OCI-M1 (cell line): ENCODE data around the gene MT1F.
"Not testable (repeated sequence)": the region's sequence is repeated elsewhere in the genome, so short reads cannot be mapped to it uniquely, and the experiment has no call there.

Source experiments
- DNase-seq: peaks from one replicate; lab custom pipeline; 2025; lab: John Stamatoyannopoulos, UW

MT1F gene

DNA sequence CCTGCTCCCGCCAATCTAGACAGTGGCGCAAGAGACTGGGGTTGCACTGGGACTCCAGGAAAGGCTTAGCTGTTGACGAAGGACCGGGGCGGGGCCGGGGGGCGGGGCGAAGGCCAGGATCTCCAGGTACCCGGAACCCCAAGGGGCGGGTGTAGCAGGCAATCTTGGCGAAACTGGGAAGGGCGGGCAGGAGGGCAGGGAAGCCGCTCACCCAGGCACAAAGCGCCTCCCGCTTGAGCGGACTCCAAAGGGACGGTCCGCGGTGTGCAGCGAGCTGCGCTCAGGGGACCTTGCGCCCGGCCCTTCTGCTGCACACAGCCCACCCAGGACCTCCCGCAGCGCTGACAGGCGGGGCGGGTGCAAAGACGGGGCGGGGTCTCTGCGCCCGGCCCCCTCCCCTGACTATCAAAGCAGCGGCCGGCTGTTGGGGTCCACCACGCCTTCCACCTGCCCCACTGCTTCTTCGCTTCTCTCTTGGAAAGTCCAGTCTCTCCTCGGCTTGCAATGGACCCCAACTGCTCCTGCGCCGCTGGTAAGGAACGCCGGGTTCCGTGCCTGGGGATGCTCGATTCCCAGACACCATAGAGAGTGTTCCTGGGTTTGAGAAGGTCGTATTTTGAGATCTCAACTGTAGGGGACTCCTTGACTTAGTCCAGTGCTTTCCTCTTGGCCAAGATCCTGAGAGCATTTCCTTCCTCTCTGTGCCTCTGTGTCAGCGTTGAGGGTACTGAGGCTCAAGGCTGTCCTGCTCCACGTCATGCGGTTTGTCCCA is at the start of gene MT1F:
Gene MT1F (plus strand): TSS at position 405 of the 772 bp plus-strand sequence. CDS start 100 bp downstream, at position 505.
- peak; percentile 42 for DNase-seq

- peak; percentile 95 for DNase-seq
These were observed 49.5 kb upstream of the MT1F start, which contains the start of gene MT2A for GRCh38 chr16:56608043-56608875. TSS of gene MT2A (plus strand) at chr16:56608584. CDS start at chr16:56608656, 72 bp downstream.

- no peak for DNase-seq
These were observed 48.8 kb upstream of the MT1F start for GRCh38 chr16:56608876-56609462.

DNA sequence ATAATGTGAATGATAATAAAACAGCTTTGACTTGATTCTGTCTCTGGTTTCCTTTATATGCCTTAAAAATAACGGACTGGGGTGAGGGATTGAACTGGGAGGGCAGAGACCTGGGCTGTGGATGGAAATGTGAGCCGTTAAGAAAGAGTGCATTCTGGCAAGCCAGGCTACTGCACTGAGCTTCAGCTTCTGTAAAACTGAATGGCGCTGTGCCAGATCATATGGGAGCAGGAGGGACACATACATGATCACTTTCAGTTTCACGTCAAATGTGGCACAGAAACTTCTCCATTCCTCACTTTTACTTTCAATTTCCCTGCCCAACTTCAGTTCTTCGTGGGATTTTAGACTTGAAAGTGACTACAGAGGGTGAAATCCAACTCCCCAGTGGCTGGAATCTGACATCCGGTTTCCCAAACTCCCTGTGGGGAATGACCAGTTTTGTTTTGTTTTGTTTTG is 48.3 kb upstream of the MT1F start:
- peak; percentile 95 for DNase-seq

GRCh38 chr16:56610017-56610608 is 47.6 kb upstream of the MT1F start:
- DNase-seq = peak; percentile 56

- DNase-seq = no peak
These were observed 47.1 kb upstream of the MT1F start for GRCh38 chr16:56610609-56611111.

DNA sequence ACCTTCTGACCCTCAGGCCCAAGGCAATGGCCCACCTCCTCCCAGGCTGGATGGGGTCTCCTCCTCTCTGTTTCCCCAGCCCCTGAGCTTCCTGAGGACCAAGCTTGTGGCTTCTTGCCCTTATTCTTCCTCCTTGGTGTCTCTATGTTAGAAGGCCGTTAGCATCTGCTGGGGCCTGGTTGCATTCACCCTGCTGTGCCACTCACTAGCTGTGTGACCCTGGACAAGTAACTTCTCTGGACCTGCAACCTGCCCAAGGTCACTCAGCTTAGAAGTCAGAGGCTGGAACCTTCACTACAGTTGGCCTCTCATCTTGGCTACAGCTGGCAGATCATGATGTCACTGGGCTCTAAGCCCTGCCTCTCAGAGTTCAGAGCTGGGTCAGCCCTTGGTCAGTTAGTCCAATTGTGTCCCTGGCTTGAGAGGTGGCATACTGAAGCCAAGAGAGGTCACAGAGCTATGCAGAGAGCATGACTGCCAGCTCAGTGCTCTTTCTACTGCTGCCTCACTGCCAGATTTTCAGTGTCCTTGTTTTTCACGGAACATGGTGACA is 46.4 kb upstream of the MT1F start:
- DNase-seq = no peak

GRCh38 chr16:56613706-56614105 is 44.1 kb upstream of the MT1F start:
- no peak for DNase-seq

DNA sequence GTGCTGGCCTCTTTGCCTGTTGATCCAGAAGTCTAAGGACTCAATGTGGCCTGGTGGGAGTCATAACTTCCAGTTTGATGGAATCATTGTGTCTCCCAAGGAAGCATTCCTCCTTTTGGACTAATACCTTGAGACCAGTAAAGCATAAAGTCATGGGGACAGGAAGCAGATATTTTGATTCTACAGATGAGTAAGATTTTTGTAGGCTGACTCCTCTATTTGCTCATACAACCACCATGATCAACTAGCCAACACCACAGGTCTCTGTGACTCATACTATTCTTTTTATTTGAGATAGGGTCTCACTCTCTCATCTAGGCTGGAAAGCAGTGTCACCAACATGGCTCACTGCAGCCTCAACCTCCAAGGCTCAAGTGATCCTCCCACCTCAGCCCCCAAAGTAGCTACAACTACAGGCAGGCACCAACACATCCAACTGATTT is 43.2 kb upstream of the MT1F start:
- DNase-seq = no peak

GRCh38 chr16:56615353-56615752 is 42.4 kb upstream of the MT1F start:
- DNase-seq = no peak

- DNase-seq = no peak
These were observed 41.0 kb upstream of the MT1F start for GRCh38 chr16:56616608-56617211.

DNA sequence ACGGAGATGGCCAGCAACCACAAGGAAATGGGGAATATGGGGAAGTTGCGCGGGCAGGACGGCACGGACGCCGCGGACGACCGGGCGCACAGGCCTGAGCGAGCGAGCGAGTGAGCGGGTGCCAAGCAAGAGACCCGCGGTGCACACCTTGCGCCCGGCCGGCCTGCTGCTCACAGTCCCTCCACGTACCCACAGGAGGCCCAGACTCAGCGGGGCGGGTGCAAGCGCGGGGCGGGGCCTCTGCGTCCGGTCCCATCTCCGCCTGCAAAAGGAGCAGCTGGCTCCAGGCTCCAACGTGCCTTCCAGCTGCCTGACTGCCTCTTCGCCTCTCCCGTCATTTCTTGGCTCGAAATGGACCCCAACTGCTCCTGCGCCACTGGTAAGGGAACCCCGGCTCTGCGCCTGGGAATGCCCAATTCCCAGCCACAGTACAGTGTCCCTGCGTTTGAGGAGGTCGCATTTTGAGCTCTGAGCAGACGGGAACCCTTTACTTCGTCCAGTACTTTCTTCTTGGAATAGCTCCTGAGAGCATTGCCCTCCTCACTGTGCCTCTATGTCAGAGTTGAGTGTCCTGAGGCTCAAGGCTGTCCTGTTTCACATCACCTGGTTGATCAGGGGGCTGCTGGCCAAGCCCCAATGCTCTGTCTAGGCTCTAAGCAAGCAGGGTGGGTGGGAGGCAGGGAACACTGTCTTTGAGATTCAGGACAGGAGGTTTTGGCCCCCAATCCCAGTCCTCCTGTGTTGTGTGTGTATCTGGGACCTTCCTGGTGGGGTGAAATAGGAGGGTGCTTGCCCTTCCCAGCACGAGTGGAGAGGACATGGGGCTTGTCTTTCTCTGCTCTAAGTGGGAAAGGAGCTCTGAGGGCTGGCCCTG is 40.3 kb upstream of the MT1F start:
- no peak for DNase-seq

DNA sequence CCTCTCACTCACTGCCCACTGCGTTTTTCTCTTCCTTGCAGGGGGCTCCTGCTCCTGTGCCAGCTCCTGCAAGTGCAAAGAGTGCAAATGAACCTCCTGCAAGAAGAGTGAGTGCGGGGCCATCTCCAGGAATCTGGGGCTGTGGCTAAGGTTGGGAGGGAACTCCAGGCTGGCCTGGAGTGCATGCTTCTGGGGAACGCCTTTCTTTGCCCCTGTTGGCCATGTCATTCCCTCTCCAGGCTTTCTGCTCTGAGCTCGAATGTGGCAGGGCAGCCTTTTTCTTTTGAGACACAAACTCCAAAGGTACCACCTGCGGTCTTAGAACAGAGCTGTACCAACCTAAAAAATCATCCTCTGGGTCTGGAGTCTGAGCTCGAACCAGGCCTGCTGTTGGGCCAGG is 39.6 kb upstream of the MT1F start:
- no peak for DNase-seq

GRCh38 chr16:56620339-56620897 is 37.3 kb upstream of the MT1F start:
- DNase-seq = no peak

GRCh38 chr16:56621665-56622445 is 35.9 kb upstream of the MT1F start:
- DNase-seq = not testable (repeated sequence)

DNA sequence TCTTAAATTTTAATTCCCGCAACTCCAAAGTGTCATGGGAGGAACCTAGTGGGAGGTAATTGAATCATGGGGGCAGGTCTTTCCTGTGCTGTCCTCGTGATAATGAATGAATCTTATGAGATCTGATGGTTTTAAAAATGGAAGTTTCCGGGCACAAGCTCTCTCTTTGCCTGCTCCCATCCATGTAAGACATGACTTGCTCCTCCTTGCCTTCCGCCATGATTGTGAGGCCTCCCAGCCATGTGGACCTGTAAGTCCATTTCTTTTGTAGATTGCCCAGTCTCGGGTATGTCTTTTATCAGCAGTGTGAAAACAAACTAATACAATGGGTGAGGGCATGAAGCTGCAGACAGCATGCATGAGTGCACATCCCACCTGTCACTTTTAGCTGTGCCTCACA is 34.6 kb upstream of the MT1F start:
- DNase-seq = not testable (repeated sequence)

GRCh38 chr16:56623637-56624036 is 34.1 kb upstream of the MT1F start:
- no peak for DNase-seq

DNA sequence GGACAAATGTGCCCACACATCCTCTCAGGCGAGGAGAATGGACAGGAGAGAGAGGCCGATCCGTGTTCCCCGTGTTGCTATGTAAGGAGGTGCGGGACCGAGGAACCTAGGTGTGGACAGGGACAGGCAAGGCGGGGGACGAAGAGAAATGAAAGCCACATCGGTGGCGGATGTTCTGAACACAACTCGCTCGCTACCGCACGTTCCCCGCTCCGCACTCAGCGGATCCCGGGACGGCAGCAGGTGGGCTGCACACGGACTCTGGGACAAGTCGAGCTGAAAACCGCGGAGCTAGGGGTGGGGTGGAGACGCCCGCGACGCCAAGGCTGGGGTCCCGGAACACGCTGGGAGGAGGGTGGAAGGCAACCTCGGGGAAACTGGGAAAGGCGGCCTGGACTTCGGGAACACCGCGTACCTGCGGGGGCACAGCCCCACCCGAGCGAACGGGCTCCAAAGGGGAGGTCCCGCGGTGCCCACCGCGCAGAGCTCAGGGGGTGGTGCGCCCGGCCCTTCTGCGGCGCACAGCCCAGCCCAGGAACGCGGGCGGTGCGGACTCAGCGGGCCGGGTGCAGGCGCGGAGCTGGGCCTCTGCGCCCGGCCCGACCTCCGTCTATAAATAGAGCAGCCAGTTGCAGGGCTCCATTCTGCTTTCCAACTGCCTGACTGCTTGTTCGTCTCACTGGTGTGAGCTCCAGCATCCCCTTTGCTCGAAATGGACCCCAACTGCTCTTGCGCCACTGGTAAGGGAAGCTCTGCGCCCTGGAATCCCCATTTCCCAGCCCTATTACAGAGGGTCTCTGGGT is 32.4 kb upstream of the MT1F start, which contains the start of gene MT1E:
Gene MT1E (plus strand): TSS at position 642 of the 803 bp plus-strand sequence. CDS start 71 bp downstream, at position 713.
- DNase-seq = no peak
